ENCODE measurements around the gene P2RY2. TPM values are rescaled to one million over a fixed set of nuclear protein-coding genes. Genes with fewer than 3 reads are reported as not detected.

P2RY2 gene
- total RNA-seq, 2 donors from 2014 or later, result 2.0 to 2.1 TPM

DNA sequence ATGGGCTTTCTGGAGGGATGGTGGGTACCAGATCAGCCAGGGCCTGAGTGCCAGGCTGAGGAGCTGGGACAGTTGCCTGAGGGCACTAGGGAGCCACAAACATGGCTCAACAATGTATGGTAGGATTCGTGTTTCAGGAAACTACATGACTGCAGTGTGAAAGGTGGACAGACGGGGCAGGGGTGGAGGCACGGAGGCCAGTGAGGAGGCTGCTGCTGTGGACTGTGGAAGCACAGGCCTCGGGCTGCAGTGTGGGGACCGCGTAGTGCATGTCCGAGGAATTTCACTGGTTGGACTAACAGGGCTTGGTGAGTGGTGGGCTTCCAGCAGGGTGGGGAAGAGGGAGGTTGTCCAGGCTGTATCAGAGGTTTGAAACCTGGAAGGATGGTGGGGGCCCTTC is 7.8 kb downstream of the P2RY2 start:
- DNase-seq (no peak), ATAC-seq (no peak)
- 89 to 90% methylated on average over 7 of the region's 7 CpGs for WGBS, 2 donors
- Histone ChIP-seq H3K27ac (no peak overlapping the region), H3K9me3 (no peaks in the 10 kb centered on the region), H3K27me3 (no peaks in the 10 kb centered on the region), H3K36me3 (replicated peaks in 1 of 2; ENCODE audit: insufficient read depth in 1 of 2, low read depth in 2 of 2) (no peaks in the 10 kb centered on the region), H3K4me1 (peaks cover 13% of the 10 kb centered on the region), H3K4me3 (no peak overlapping the region)
- no peak for TF ChIP-seq POLR2A (IDR thresholded peaks at IDR 0.05)
- TF ChIP-seq, protein P1, sequence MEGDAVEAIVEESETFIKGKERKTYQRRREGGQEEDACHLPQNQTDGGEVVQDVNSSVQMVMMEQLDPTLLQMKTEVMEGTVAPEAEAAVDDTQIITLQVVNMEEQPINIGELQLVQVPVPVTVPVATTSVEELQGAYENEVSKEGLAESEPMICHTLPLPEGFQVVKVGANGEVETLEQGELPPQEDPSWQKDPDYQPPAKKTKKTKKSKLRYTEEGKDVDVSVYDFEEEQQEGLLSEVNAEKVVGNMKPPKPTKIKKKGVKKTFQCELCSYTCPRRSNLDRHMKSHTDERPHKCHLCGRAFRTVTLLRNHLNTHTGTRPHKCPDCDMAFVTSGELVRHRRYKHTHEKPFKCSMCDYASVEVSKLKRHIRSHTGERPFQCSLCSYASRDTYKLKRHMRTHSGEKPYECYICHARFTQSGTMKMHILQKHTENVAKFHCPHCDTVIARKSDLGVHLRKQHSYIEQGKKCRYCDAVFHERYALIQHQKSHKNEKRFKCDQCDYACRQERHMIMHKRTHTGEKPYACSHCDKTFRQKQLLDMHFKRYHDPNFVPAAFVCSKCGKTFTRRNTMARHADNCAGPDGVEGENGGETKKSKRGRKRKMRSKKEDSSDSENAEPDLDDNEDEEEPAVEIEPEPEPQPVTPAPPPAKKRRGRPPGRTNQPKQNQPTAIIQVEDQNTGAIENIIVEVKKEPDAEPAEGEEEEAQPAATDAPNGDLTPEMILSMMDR (IDR thresholded peaks at IDR 0.05), result no peak
- intact Hi-C loops (cut with DNase I), result no loop called here

DNA sequence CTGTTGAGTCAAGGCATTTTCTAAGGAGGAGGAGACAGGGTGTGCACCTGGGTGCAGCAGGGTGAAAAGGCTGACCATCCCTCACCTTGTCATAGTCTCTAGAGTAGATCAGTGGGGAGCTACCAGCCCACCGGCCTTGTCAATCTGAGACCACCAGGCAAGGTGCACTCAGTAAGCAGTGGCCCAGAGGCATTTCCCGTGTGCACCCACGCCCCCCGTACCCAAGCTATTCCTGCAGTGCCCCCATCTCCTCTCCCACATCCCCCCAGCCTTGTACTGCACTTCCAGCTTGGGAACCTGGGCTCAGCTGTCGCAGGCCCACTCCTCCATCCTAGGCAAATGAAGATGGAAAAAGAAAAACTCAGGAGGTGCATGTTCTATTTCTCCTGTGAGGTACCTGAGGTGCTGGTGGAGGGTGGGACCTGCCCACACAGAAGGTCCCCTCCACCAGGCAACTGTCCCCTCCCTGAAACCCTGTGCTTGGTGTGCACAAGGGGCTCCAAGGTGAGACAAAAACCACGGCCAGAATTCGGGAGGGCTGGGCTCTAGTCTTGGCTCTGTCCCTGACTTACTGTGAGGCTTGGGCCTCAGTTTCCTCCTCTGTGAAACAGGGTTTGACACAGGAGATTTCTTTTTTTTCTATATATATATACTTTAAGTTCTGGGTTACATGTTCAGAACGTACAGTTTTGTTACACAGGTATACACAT is 8.4 kb downstream of the P2RY2 start:
- Histone ChIP-seq H3K36me3 (replicated peaks in 1 of 2; ENCODE audit: insufficient read depth in 1 of 2, low read depth in 2 of 2) (no peaks in the 10 kb centered on the region), H3K27me3 (no peaks in the 10 kb centered on the region), H3K9me3 (no peaks in the 10 kb centered on the region), H3K27ac (no peak overlapping the region), H3K4me3 (no peak overlapping the region), H3K4me1 (peaks cover 13% of the 10 kb centered on the region)
- DNase-seq (no peak), ATAC-seq (no peak)
- intact Hi-C loops (cut with DNase I), result no loop called here
- TF ChIP-seq, protein P1 (IDR thresholded peaks at IDR 0.05), result no peak
- TF ChIP-seq POLR2A (IDR thresholded peaks at IDR 0.05), result no peak
- WGBS, 2 donors, result 60 to 70% methylated on average over 5 to 7 of the region's 8 CpGs

DNA sequence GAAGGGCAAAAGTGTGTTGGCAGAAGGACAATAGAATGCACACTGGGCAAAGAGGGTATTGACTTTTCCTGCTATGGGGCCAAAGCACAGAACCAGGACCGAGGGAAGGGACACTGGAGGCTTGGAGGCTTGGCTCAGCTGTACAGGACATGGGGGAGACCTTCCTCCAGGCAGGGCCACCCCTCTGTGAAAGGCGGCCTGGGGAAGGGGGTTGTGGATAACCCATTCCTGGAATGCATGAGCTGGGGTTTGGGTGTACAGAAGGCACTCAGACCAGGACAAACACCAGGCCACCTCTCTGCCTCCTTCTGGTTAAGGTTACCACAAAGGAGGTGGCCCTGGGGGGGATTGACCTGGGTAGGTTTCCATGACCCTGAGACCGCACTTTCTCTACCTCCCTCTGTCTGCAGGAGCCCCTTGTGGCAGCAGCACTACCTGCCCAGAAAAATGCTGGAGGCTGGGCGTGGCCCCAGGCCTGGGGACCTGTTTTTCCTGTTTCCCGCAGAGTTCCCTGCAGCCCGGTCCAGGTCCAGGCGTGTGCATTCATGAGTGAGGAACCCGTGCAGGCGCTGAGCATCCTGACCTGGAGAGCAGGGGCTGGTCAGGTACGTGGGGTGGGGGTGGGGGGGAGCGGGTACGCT is 9.6 kb downstream of the P2RY2 start:
- intact Hi-C loops (cut with DNase I), result no loop called here
- no peak overlapping the region for H3K4me3 ChIP-seq
- TF ChIP-seq, protein P1 (IDR thresholded peaks at IDR 0.05), result peak; percentile 16 to 65 (median 53)
- no peak for TF ChIP-seq POLR2A (IDR thresholded peaks at IDR 0.05)
- ATAC-seq (peak; percentile 94), DNase-seq (peak; percentile 75 to 84 (median 80))
- H3K9me3 ChIP-seq, result no peaks in the 10 kb centered on the region
- no peaks in the 10 kb centered on the region for H3K27me3 ChIP-seq
- no peaks in the 10 kb centered on the region for H3K36me3 ChIP-seq (replicated peaks in 1 of 2; ENCODE audit: insufficient read depth in 1 of 2, low read depth in 2 of 2)
- WGBS, 2 donors, result 33 to 34% methylated on average over 3 to 12 of the region's 12 CpGs
- peaks cover 13% of the 10 kb centered on the region for H3K4me1 ChIP-seq
- peak overlapping the region in 2 of 4 donors; percentile 25 to 30 for H3K27ac ChIP-seq

DNA sequence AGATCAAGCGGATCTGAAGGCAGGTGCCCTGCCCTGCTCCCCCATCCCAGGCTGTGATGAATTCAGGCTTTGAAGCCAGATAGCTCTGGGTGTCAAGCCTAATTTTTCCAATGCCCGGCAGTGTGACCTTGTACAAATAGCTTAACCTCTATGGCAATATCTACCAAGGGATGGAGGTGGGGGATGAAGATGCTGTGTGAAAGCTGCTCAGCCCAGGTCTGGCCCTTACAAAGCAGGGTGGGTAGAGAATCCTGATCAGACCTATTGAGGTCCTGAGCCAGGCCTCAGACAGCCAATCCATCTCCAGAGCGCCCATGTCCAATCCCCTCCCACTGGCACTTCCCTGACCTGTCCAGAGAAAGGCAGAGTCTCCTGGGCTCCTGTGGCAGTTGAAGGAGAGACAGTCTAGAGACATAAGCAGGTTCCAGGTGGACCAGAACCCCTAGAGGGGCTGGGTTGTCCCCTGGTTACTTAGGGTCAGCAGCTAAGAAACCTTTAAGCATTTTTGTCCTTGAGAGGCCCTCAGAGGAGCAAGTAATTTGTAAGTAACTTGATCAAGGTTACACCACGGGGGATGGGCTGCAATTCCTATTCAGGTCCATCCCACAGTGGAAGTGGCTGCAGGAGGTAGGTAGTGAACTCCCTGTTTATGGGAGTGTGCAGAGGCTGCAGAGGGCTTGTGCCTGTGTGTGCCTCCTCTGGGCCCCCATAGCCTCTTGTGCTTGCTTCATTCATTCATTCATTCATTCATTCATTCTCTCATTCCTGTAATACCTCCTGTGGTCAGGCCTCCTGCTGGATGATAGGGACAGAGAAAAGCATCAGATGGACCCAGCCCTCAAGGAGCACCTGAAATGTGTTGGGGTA is 10.4 kb downstream of the P2RY2 start:
- DNase-seq (no peak), ATAC-seq (no peak)
- Histone ChIP-seq H3K36me3 (replicated peaks in 1 of 2; ENCODE audit: insufficient read depth in 1 of 2, low read depth in 2 of 2) (no peaks in the 10 kb centered on the region), H3K9me3 (no peaks in the 10 kb centered on the region), H3K27me3 (no peaks in the 10 kb centered on the region), H3K27ac (no peak overlapping the region), H3K4me1 (peaks cover 13% of the 10 kb centered on the region), H3K4me3 (no peak overlapping the region)
- intact Hi-C loops (cut with DNase I), result no loop called here
- TF ChIP-seq, protein P1 (IDR thresholded peaks at IDR 0.05), result no peak
- TF ChIP-seq POLR2A (IDR thresholded peaks at IDR 0.05), result no peak
- 47 to 71% methylated on average over 3 to 4 of the region's 4 CpGs for WGBS, 2 donors
